BLaER1 (cell line): ENCODE results near the gene ITGAE.

Source experiments
- H3K27ac ChIP-seq: shearing (Covaris generic); formaldehyde crosslinking; 2 replicates; pipeline ENCODE4 v1.8.1; 2022
- H3K27me3 ChIP-seq: shearing (Covaris generic); formaldehyde crosslinking; 2 replicates; pipeline ENCODE4 v1.8.1; 2022
- H3K36me3 ChIP-seq: shearing (Covaris generic); formaldehyde crosslinking; 2 replicates; pipeline ENCODE4 v1.8.1; 2022
- H3K4me1 ChIP-seq: shearing (Covaris generic); formaldehyde crosslinking; 2 replicates; pipeline ENCODE4 v1.8.1; 2022
- H3K4me2 ChIP-seq: shearing (Covaris generic); formaldehyde crosslinking; 2 replicates; pipeline ENCODE4 v1.8.1; 2022
- H3K4me3 ChIP-seq: shearing (Covaris generic); formaldehyde crosslinking; 2 replicates; pipeline ENCODE4 v1.8.1; 2022
- H3K9ac ChIP-seq: shearing (Covaris generic); formaldehyde crosslinking; 2 replicates; pipeline ENCODE4 v1.8.1; 2022
- H3K9me3 ChIP-seq: shearing (Covaris generic); formaldehyde crosslinking; 2 replicates; pipeline ENCODE4 v1.8.1; 2022
- H4K20me1 ChIP-seq: shearing (Covaris generic); formaldehyde crosslinking; 2 replicates; pipeline ENCODE4 v1.8.1; 2022
- Cebpa-rat ChIP-seq: shearing (Covaris generic); IDR thresholded peaks from 2 replicates; pipeline ENCODE4 v1.8.1; 2022

The ITGAE gene

DNA sequence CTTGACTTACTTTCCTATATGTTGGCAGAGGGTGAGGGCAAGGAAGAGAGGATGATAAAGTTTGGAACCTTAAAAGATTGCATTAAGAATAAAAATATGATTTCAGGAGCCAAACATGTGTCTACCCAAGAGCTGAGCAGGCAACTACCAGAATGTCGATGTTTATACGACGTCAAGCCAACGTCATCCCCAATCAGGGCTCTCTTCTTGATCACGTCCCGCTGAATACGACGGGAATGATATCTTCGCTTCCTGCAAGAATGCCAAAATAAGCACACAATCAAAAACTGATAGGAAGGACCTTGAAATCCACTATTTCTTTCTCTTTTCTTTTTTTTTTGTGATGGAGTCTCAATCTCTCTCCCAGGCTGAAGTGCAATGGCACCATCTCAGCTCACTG is 20.1 kb upstream of the ITGAE start:
- no peak overlapping the region for H3K4me2 ChIP-seq
- H3K27ac ChIP-seq = no peak overlapping the region
- H3K4me1 ChIP-seq = peaks cover 36% of the 10 kb centered on the region
- no peak for TF ChIP-seq Cebpa-rat
- H3K9me3 ChIP-seq = no peaks in the 10 kb centered on the region
- H3K27me3 ChIP-seq = no peaks in the 10 kb centered on the region
- no peak overlapping the region for H3K4me3 ChIP-seq
- peaks cover 88% of the 10 kb centered on the region for H3K36me3 ChIP-seq
- no peak overlapping the region for H3K9ac ChIP-seq
- H4K20me1 ChIP-seq = no peaks in the 10 kb centered on the region

DNA sequence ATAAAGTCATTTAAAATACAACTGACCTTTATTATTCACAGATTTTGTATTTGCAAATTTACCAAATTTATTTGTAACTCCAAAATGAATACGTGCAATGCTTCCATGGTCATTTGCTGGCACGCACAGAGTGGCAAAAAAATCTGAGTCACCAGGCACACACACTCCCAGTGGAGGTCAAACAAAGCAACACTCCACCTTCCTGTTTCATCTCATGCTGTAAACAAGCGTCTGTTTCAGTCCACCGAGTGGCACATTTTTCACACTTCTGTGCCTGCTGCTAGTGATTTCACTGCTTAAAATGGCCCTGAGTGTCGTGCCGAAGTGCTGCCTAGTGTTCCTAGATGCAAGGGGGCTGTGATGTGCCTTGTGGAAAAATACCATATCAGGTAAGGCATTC is 17.8 kb upstream of the ITGAE start:
- H3K9me3 ChIP-seq = no peaks in the 10 kb centered on the region
- H3K4me3 ChIP-seq = no peak overlapping the region
- H3K27me3 ChIP-seq = no peaks in the 10 kb centered on the region
- H3K9ac ChIP-seq = peak overlapping the region; percentile 64; the same call in 1 of the 2 replicates
- H3K4me2 ChIP-seq = peak overlapping the region; percentile 71
- H3K36me3 ChIP-seq = peaks cover 88% of the 10 kb centered on the region
- H3K4me1 ChIP-seq = peaks cover 41% of the 10 kb centered on the region
- no peak for TF ChIP-seq Cebpa-rat
- no peaks in the 10 kb centered on the region for H4K20me1 ChIP-seq
- H3K27ac ChIP-seq = peak overlapping the region; percentile 39

DNA sequence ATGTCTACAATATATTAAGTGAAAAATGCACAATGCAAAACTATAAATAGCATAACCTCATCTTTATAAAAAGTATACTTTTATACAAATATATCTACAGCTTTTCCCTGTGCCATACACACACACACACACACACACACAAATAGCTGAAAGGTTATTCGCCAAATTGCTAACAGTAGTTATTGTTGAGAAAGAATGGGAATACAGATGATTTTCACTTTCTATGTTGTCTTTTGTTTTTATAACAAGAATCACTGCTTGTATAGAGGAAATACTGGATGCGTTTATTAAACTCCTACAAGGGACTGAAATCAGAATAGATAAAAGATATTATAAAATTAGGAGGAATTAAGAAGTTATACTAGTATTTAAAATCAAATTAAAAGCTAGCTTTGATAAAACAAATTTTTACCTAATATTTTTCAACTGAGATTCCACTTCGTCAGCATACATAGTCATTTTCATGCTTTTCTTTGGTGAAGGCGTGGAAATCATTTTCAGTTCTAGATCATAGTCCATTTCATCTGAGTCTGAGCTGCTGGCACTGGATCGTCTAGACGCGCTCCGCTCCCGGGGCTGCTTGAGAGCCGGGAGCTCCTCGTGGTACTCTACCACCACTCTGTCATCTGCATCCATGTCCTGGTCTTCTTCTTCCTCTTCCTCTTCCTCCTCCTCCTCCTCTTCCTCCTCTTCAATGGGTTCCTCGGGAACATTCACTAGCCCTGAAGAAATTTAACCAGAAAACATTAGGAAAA is 17.0 kb upstream of the ITGAE start:
- H3K27ac ChIP-seq = peak overlapping the region; percentile 39; the same call in 1 of the 2 replicates
- H3K4me3 ChIP-seq = no peak overlapping the region
- peak overlapping the region; percentile 71 for H3K4me2 ChIP-seq
- peaks cover 88% of the 10 kb centered on the region for H3K36me3 ChIP-seq
- no peak for TF ChIP-seq Cebpa-rat
- H4K20me1 ChIP-seq = no peaks in the 10 kb centered on the region
- no peaks in the 10 kb centered on the region for H3K9me3 ChIP-seq
- peaks cover 41% of the 10 kb centered on the region for H3K4me1 ChIP-seq
- H3K9ac ChIP-seq = no peak overlapping the region
- H3K27me3 ChIP-seq = no peaks in the 10 kb centered on the region

DNA sequence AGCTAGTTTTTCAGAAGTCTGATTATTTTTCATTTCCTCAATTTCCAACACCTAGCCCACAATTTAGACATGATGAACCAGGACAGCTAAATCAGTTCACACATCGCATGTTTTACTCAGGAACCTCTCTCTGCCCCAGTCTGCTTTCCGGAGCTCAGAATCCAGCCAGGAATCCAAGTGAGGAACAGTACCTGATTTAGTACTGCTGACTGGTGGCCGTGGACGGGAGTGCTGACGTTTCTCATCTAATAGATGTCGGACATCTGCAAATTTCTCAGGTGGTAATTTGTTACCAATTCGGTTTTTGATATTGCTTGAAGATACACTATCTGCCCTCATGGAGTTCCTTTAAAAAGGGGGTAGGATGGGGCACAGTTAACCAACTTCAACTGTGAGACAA is 14.9 kb upstream of the ITGAE start:
- H3K9ac ChIP-seq = no peak overlapping the region
- no peak for TF ChIP-seq Cebpa-rat
- no peak overlapping the region for H3K27ac ChIP-seq
- no peaks in the 10 kb centered on the region for H3K9me3 ChIP-seq
- no peak overlapping the region for H3K4me3 ChIP-seq
- peaks cover 88% of the 10 kb centered on the region for H3K36me3 ChIP-seq
- H3K27me3 ChIP-seq = no peaks in the 10 kb centered on the region
- no peaks in the 10 kb centered on the region for H4K20me1 ChIP-seq
- peak overlapping the region; percentile 59 for H3K4me2 ChIP-seq
- H3K4me1 ChIP-seq = peaks cover 47% of the 10 kb centered on the region

DNA sequence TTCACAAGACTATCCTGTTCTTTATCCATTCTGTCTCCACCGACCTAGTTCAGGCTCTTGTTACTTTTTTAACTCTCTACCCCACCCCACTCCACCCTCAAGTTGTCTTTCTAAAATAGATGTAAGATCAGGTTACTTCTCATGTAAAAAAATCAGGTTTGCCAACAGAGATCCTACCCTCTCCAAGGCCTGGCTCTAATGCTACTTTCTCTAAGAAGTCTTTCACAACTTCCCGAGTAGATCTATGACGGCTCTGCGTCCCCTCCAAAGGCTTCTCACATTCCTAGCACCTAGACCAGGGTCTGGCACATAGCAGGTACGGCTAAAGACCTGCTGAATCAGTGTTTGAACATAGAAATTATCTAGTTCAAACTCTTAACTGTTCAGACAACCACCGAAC is 14.1 kb upstream of the ITGAE start:
- no peak for TF ChIP-seq Cebpa-rat
- Histone ChIP-seq H3K9me3 (no peaks in the 10 kb centered on the region), H3K4me3 (no peak overlapping the region), H3K36me3 (peaks cover 88% of the 10 kb centered on the region), H3K4me1 (peaks cover 55% of the 10 kb centered on the region), H3K27ac (no peak overlapping the region), H3K9ac (no peak overlapping the region), H3K4me2 (no peak overlapping the region), H3K27me3 (no peaks in the 10 kb centered on the region), H4K20me1 (no peaks in the 10 kb centered on the region; the same call in 1 of the 2 replicates)

DNA sequence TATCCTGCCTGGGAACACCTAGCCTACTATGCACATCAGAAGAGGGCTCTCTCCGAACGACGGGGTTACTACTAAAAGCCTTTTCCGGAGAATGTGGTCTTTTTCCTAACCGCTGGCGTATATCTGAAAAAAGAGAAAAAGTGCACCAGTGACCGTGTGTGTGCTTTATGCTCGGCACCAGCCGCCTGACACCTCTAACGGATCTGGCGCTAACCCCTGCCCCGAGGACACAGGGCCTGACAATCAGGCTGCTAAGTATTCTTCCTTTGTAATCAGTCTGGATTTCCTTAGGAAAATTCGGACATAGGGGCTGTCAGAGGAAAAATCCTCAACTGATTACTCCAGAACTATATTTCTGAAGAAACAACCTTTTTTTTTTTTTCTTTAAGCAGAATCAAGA is 13.4 kb upstream of the ITGAE start:
- H3K9me3 ChIP-seq = no peaks in the 10 kb centered on the region
- H3K36me3 ChIP-seq = peaks cover 90% of the 10 kb centered on the region

DNA sequence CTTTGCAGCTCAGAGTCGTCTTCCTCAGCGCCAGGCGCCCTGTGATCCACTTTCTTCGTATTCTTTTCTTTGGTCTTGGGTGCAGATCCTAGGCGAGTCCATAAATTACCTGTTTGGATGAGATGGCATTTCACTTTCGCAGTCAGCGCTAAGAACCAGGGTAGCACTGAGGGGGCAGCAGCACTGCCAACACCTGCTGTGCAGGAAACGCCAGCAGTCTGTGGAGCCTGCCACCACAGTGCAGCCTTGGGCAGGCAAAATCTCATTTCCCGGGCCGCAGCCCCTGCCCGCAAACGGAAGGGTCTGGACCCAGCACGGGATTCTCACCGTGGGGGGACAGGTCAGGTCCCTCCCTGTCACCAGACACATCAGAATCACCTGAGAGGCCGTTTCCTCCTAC is 12.2 kb upstream of the ITGAE start:
- Histone ChIP-seq H3K27ac (no peak overlapping the region), H3K4me3 (no peak overlapping the region), H3K36me3 (peaks cover 92% of the 10 kb centered on the region)

More for the DNA sequence above, 13.4 kb upstream of the ITGAE start:
- Histone ChIP-seq H3K27ac (no peak overlapping the region), H3K27me3 (no peaks in the 10 kb centered on the region), H4K20me1 (no peaks in the 10 kb centered on the region; the same call in 1 of the 2 replicates), H3K4me1 (peaks cover 57% of the 10 kb centered on the region), H3K4me3 (no peak overlapping the region), H3K4me2 (no peak overlapping the region), H3K9ac (no peak overlapping the region)
- TF ChIP-seq Cebpa-rat = no peak

DNA sequence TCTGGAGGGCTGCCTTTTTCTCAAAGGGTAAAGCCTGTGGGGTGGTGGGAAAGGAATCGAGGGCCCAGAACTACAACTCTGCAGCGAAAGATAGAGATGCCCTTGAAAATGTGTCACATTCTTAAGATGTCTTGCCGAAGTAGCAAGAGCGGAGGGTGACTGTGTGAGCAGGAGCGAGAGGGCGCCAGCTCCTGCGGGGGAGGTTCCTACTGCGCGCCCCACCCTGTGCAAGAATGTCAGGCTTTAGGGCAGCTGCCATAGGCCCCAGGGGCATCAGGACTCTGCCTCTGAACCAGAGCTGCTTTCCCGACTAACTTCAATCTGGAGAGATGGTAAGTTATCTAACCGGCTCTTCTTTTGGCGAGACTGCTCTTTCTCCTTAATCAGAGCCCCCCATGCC is 11.8 kb upstream of the ITGAE start:
- no peaks in the 10 kb centered on the region; the same call in 1 of the 2 replicates for H4K20me1 ChIP-seq
- peaks cover 92% of the 10 kb centered on the region for H3K36me3 ChIP-seq
- no peak overlapping the region for H3K4me2 ChIP-seq
- no peak overlapping the region for H3K9ac ChIP-seq
- no peak overlapping the region for H3K4me3 ChIP-seq
- H3K9me3 ChIP-seq = no peaks in the 10 kb centered on the region
- no peaks in the 10 kb centered on the region for H3K27me3 ChIP-seq
- no peak overlapping the region for H3K27ac ChIP-seq
- no peak for TF ChIP-seq Cebpa-rat
- H3K4me1 ChIP-seq = peaks cover 41% of the 10 kb centered on the region

More for the DNA sequence above, 12.2 kb upstream of the ITGAE start:
- Histone ChIP-seq H4K20me1 (no peaks in the 10 kb centered on the region; the same call in 1 of the 2 replicates), H3K4me2 (no peak overlapping the region), H3K9ac (no peak overlapping the region), H3K27me3 (no peaks in the 10 kb centered on the region), H3K9me3 (no peaks in the 10 kb centered on the region), H3K4me1 (peaks cover 45% of the 10 kb centered on the region)
- TF ChIP-seq Cebpa-rat = no peak

DNA sequence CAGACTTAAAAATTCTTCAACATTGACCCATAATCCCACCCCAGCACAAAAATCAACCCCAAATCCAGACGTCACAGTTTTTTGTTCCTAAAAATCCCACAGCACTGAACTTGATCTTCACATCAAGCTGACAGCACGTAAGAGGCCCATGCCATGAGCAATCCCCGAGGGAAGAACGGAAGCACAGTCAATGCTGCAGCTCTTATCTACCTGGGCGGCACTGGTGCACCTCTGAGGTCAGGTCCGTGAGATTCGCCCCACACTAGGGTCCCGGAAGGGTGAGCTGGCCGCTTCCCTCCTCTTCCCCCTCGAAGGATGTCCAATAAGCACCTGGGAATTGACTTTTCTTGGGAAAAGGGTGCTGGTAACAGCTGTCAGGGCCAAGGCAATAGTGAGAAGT is 11.3 kb upstream of the ITGAE start:
- peaks cover 94% of the 10 kb centered on the region for H3K36me3 ChIP-seq

DNA sequence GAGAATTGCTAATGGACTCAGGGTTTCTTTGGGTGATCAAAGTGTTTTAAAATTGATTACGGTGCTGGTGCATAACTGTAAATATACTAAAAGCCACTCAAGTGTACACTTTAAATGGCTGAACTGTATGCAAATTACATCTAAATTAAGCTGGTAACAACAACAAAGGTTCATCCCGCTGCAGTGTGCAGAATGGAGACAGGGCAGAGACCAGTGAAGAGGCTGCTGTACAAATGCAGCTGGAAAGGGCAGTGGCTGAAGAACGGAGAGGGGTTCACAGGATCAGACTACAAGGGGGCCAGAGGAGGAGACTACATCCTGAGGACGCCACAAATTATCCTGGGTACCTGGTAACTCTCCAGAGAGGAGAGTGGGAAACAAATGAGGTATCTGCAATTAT is 9.0 kb upstream of the ITGAE start:
- 0 out of 2 replicates have a peak overlapping the region, but pooled peaks have one; percentile 50 for H3K27ac ChIP-seq
- peaks cover 92% of the 10 kb centered on the region for H3K36me3 ChIP-seq
- peak overlapping the region; percentile 62 for H3K4me2 ChIP-seq

More for the DNA sequence above, 11.3 kb upstream of the ITGAE start:
- no peak overlapping the region for H3K4me2 ChIP-seq
- peaks cover 36% of the 10 kb centered on the region for H3K4me1 ChIP-seq
- H3K9me3 ChIP-seq = no peaks in the 10 kb centered on the region
- no peak overlapping the region for H3K27ac ChIP-seq
- H3K9ac ChIP-seq = no peak overlapping the region
- TF ChIP-seq Cebpa-rat = no peak
- H3K4me3 ChIP-seq = no peak overlapping the region
- H4K20me1 ChIP-seq = no peaks in the 10 kb centered on the region; the same call in 1 of the 2 replicates
- H3K27me3 ChIP-seq = no peaks in the 10 kb centered on the region

More for the DNA sequence above, 9.0 kb upstream of the ITGAE start:
- Histone ChIP-seq H3K9me3 (no peaks in the 10 kb centered on the region), H3K4me1 (peaks cover 30% of the 10 kb centered on the region), H3K27me3 (no peaks in the 10 kb centered on the region), H4K20me1 (no peaks in the 10 kb centered on the region; the same call in 1 of the 2 replicates), H3K9ac (no peak overlapping the region), H3K4me3 (no peak overlapping the region)
- TF ChIP-seq Cebpa-rat = no peak
